OCI-M2 (cell line): Measurements from ENCODE around the gene PSG3.
"Not testable (repeated sequence)": the region's sequence is repeated elsewhere in the genome, so short reads cannot be mapped to it uniquely, and the experiment has no call there.

ENCODE experiments used
- DNase-seq: peaks from one replicate; lab custom pipeline; 2025; ENCODE audit not compliant: unreplicated experiment; lab: John Stamatoyannopoulos, UW

PSG3 gene

GRCh38 chr19:42695811-42696503, 44.3 kb downstream of the PSG3 start:
- no peak for DNase-seq

DNA sequence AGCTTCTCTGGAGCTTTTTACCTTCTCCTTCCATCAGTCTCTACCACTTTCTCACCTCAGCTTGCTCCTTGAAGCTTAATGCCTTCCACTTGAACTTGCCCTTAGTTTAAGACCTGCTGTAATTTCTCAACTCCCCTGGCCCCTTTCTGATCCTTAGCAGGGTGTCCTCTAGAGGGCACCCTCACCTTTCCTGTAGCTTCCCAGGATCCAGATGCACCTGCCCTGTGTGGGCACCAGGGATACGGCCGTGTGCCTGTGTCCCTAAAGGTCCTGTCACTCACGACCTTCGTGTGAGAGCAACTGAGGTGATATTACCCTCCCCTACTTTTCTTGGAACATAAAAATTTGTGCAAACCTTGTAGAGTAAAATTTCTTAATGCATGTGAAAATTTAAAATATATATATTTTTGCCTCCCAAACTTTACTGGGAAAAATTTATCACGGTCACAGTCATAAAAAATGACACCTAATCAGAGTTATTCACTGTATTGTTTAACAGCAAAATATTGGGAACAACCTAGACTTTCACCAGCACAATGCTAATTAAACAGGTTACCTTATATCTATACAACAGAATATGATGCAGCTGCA, 46.4 kb downstream of the PSG3 start:
- DNase-seq: no peak

DNA sequence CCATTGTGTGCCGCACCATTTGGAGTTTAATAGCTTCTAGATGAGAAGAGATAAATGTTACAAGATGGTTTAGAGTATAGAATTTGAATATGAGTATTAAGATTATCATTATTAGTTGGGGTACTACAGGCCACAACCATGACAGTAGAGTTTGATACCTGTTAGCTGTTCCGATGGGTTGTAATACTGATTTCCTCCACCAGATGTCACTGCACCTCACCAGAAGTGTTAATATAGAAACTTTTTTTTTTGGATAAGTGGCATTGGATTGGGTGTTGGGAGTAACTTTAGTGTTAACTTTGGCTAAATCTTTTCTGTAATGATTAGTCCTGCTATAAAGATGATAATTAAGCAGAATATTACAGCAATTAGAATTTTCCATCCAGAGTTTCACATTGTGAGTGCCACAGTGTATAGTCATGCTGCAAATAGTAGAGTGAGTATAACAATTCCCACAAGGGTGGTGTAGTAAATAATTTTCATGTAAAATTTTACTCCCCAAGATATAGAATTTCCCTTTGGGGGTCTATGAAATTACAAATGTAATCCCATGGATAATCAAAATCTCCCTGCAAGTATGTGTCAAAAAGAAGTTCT, 56.3 kb downstream of the PSG3 start:
- DNase-seq: no peak

GRCh38 chr19:42676326-42676725, 64.0 kb downstream of the PSG3 start:
- not testable (repeated sequence) for DNase-seq

DNA sequence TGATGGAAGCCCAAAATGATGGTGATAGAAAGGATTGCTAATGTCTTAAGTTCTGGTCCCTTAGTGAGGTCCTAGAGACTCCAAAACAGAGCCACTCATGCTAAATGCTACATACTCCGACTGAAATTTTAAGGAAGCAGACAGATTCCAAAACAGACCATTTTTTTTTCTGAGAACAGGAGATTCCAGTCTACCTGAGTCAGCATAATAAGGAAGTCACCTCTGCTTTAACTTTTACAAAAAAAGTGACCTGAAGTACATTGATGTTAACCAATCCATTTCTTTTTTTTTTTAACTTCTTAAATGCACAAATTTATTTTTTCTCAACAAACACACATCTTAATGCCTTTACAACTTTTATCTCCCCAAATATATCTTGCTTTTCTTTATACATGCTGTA, 65.7 kb downstream of the PSG3 start:
- DNase-seq: not testable (repeated sequence)
